ENCODE measurements around the gene NCKAP5. TPM values are rescaled to one million over a fixed set of nuclear protein-coding genes. Genes with fewer than 3 reads are reported as not detected.

NCKAP5 gene
- total and polyA plus RNA-seq, 9 of the 15 experiments (the other 6 are each of a cell fraction or from before 2014, with no cell fraction given), result not detected

DNA sequence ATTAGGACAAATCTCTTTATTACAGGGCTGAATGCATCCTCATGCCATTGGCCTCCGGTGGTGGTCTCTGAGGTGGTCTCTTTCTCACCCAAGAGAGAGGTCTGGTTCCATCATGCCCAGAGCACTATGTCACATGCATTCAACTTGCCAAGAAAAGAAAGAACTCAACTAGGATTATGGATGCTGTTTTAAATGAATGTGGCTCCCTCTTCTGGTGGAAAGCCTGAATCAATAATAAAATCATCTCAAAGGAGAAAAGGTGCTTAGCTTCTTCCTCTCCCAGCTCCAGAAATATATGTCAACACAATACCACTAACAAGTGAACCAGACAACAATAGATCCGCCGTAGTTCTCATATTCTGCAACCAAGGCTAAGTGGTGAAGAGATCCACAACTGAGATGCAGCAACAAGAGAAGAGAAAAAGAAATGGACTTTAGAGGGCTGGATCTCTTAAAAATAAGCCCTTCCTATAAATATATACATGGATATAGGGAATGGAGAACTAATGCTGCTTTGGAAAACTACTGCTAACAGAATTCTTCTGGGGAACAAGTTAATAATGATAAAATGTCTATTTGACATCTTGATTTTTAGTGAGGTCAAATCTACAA, 396.8 kb downstream of the NCKAP5 start:
- BruUV-seq (replicated peaks), result no TSS peak
- Histone ChIP-seq H3K27ac (ENCODE audit: extremely low read depth, low read depth, low read length) (no peak overlapping the region), H3K79me2 (ENCODE audit: control insufficient read depth, insufficient read depth, low read length) (no peaks in the 10 kb centered on the region), H2AFZ (ENCODE audit: low read depth, low read length) (no peak overlapping the region), H3K9me3 (replicated peaks; ENCODE audit: control insufficient read depth, insufficient read depth, low read depth, low read length) (no peaks in the 10 kb centered on the region), H3K27me3 (ENCODE audit: control insufficient read depth in 2 of 2, insufficient read depth in 2 of 2, low read length in 2 of 2) (no peaks in the 10 kb centered on the region), H3K4me2 (ENCODE audit: insufficient read depth, low read length) (no peak overlapping the region), H3K36me3 (ENCODE audit: control insufficient read depth, insufficient read depth, low read length) (no peaks in the 10 kb centered on the region), H3K9me1 (ENCODE audit: control insufficient read depth, insufficient read depth, low read length) (no peaks in the 10 kb centered on the region), H3K9ac (ENCODE audit: insufficient read depth in 1 of 2, low read depth in 2 of 2, low read length in 2 of 2) (no peak overlapping the region), H3K4me1 (replicated peaks in 1 of 2; ENCODE audit: control insufficient read depth in 2 of 2, insufficient read depth in 2 of 2, low read length in 2 of 2) (no peaks in the 10 kb centered on the region), H3K4me3 (no peak overlapping the region), H4K20me1 (replicated peaks; ENCODE audit: control insufficient read depth, insufficient read depth, low read length) (no peaks in the 10 kb centered on the region)
- POLR2A ChIA-PET, result no interaction called here
- no peak for FAIRE-seq
- CTCF ChIA-PET (ENCODE audit: low intra/inter-chr PET ratio), result interaction anchor here (0.6 kb wide), 1 partner anchor 1320 kb away, joined by 5 read pairs; no protein-coding TSS in a partner anchor
- 0% methylated on average over 3 of the region's 3 CpGs for WGBS (ENCODE audit: insufficient coverage, low coverage, missing lambda C conversion rate)
- DNase-seq (ENCODE audit: extremely low read depth in 1 of 4, low spot score in 3 of 4), result peak in 2 of 4 experiments; percentile 8 to 51
- intact Hi-C loops (cut with micrococcal nuclease) (loop anchor here (1.0 to 10.0 kb wide), 3 partner anchors 624 to 904 kb away; no protein-coding TSS in a partner anchor), in situ Hi-C loops (cut with MboI) (no loop called here)
- no peak for ATAC-seq
- no peak for TF ChIP-seq ZNF263 (CRISPR knock-in tag; IDR thresholded peaks at IDR 0.05; ENCODE audit: borderline replicate concordance)
- peak; percentile 47 to 75 for TF ChIP-seq RAD21 (CRISPR knock-in tag; conservative IDR thresholded peaks at IDR 0.05 in 1 of 2, IDR thresholded peaks at IDR 0.05 in 1 of 2)
- no peak for TF ChIP-seq ZNF239 (CRISPR knock-in tag; IDR thresholded peaks at IDR 0.05)
- TF ChIP-seq HCFC1 (IDR thresholded peaks at IDR 0.05; ENCODE audit: low read depth, low read length), result no peak
- no peak for TF ChIP-seq SAFB2 (IDR thresholded peaks at IDR 0.05; ENCODE audit: borderline replicate concordance, low read depth, low read length, severe bottlenecking)
- TF ChIP-seq, protein P1, sequence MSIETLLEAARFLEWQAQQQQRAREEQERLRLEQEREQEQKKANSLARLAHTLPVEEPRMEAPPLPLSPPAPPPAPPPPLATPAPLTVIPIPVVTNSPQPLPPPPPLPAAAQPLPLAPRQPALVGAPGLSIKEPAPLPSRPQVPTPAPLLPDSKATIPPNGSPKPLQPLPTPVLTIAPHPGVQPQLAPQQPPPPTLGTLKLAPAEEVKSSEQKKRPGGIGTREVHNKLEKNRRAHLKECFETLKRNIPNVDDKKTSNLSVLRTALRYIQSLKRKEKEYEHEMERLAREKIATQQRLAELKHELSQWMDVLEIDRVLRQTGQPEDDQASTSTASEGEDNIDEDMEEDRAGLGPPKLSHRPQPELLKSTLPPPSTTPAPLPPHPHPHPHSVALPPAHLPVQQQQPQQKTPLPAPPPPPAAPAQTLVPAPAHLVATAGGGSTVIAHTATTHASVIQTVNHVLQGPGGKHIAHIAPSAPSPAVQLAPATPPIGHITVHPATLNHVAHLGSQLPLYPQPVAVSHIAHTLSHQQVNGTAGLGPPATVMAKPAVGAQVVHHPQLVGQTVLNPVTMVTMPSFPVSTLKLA (conservative IDR thresholded peaks at IDR 0.05), result no peak
- no peak for TF ChIP-seq HINFP (tag; conservative IDR thresholded peaks at IDR 0.05; ENCODE audit: low read depth)
- no peak for TF ChIP-seq NR0B1 (IDR thresholded peaks at IDR 0.05; ENCODE audit: partially characterized antibody)
- TF ChIP-seq PRPF4 (IDR thresholded peaks at IDR 0.05; ENCODE audit: insufficient read depth, low read depth, low read length, poor library complexity, severe bottlenecking), result no peak
- TF ChIP-seq, protein P2, sequence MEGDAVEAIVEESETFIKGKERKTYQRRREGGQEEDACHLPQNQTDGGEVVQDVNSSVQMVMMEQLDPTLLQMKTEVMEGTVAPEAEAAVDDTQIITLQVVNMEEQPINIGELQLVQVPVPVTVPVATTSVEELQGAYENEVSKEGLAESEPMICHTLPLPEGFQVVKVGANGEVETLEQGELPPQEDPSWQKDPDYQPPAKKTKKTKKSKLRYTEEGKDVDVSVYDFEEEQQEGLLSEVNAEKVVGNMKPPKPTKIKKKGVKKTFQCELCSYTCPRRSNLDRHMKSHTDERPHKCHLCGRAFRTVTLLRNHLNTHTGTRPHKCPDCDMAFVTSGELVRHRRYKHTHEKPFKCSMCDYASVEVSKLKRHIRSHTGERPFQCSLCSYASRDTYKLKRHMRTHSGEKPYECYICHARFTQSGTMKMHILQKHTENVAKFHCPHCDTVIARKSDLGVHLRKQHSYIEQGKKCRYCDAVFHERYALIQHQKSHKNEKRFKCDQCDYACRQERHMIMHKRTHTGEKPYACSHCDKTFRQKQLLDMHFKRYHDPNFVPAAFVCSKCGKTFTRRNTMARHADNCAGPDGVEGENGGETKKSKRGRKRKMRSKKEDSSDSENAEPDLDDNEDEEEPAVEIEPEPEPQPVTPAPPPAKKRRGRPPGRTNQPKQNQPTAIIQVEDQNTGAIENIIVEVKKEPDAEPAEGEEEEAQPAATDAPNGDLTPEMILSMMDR (IDR thresholded peaks at IDR 0.05 in 2 of 3, conservative IDR thresholded peaks at IDR 0.05 in 1 of 3; ENCODE audit: insufficient read depth in 2 of 3, low read depth in 1 of 3, low read length in 3 of 3), result peak in 2 of 3 experiments; percentile 44 to 59; a peak in 5 of 6 replicates
- TF ChIP-seq HNRNPK (IDR thresholded peaks at IDR 0.05; ENCODE audit: low read depth, low read length, poor library complexity, severe bottlenecking), result no peak
- TF ChIP-seq SMC3 (conservative IDR thresholded peaks at IDR 0.05; ENCODE audit: insufficient read depth, low read depth, low read length), result peak; percentile 32; the same call in 1 of the 2 replicates

All from K562 (cell line).